NT2/D1 (cell line): ENCODE measurements around the gene RBFOX1.

Experiments
- DNase-seq: peaks from one replicate; pipeline ENCODE4 v3.0.0-alpha.2; 2011; ENCODE audit warnings: low read depth, low spot score
- H3K27me3 ChIP-seq: 2 replicates; pipeline ENCODE4 v1.6.0; 2011; ENCODE audit warnings: mild to moderate bottlenecking; ENCODE audit not compliant: insufficient read length, insufficient read depth
- H3K36me3 ChIP-seq: 2 replicates; pipeline ENCODE4 v1.6.1; 2011; ENCODE audit warnings: mild to moderate bottlenecking, low read length, mixed read lengths; ENCODE audit not compliant: insufficient read depth, insufficient read length
- H3K4me1 ChIP-seq: 2 replicates; pipeline ENCODE4 v1.5.1; 2011; ENCODE audit not compliant: insufficient read depth, insufficient read length
- H3K4me3 ChIP-seq: 2 replicates; pipeline ENCODE4 v1.5.1; 2011; ENCODE audit warnings: low read depth; ENCODE audit not compliant: insufficient read length
- H3K9ac ChIP-seq: 2 replicates; pipeline ENCODE4 v1.6.0; 2011; ENCODE audit warnings: low read depth; ENCODE audit not compliant: insufficient read length
- H3K9me3 ChIP-seq: 2 replicates; pipeline ENCODE4 v1.5.1; 2011; ENCODE audit warnings: mild to moderate bottlenecking, low read length; ENCODE audit not compliant: insufficient read depth
- SUZ12 ChIP-seq: IDR thresholded peaks from 2 replicates; pipeline ENCODE4 v1.6.1; 2011; ENCODE audit not compliant: insufficient read length, insufficient read depth; ENCODE audit errors: extremely low read depth
- YY1 ChIP-seq: IDR thresholded peaks from 2 replicates; pipeline ENCODE4 v1.6.1; 2011; ENCODE audit not compliant: insufficient read length, insufficient read depth
- ZNF274 ChIP-seq: IDR thresholded peaks from 2 replicates; pipeline ENCODE4 v1.6.1; 2011; ENCODE audit warnings: mild to moderate bottlenecking, low read depth, low read length

The RBFOX1 gene

DNA sequence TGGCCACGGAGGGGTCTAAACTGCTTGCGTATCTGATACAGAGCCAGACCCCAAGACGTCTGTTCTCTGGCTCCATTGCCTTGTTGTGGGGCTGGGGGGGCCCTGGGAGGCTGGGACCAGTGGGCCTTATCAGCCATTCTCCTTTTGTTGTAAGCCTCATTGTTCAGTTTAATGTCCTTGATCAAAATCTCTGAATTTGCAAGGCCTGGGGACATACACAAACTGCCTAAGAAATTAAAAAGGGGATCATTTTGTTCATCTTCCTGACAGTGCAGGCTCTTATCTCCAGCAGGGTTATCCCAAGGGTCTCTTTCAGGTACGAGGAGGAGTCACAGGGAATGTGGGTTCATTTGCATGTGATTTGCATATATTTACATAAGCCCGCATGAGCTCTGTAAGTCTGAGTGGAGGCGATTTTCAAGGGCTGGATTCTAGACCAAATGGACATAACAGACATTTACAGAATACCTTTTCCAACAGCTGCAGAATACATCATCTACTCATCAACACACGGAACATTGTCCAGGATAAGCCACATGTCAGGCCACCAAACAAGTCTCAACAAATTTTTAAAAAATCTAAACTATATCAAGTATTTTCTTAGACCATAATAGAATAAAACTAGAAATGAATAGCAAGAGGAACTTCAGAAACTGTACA, 269.8 kb downstream of the RBFOX1 start:
- no peak for DNase-seq

GRCh38 chr16:7605812-7606211, 273.2 kb downstream of the RBFOX1 start:
- Histone ChIP-seq H3K36me3 (no peaks in the 10 kb centered on the region), H3K27me3 (no peaks in the 10 kb centered on the region), H3K9ac (no peak overlapping the region), H3K4me3 (no peak overlapping the region), H3K9me3 (no peaks in the 10 kb centered on the region), H3K4me1 (no peaks in the 10 kb centered on the region)
- TF ChIP-seq YY1 (no peak), SUZ12 (no peak), ZNF274 (no peak)
- no peak for DNase-seq

More for the DNA sequence above, 269.8 kb downstream of the RBFOX1 start:
- no peak overlapping the region for H3K4me3 ChIP-seq
- H3K9me3 ChIP-seq = no peaks in the 10 kb centered on the region
- no peak overlapping the region for H3K9ac ChIP-seq
- H3K36me3 ChIP-seq = no peaks in the 10 kb centered on the region
- TF ChIP-seq ZNF274 (no peak), YY1 (no peak)
- no peaks in the 10 kb centered on the region for H3K4me1 ChIP-seq
- H3K27me3 ChIP-seq = no peaks in the 10 kb centered on the region

- Histone ChIP-seq H3K4me1 (no peaks in the 10 kb centered on the region), H3K4me3 (no peak overlapping the region), H3K9me3 (peaks cover 4% of the 10 kb centered on the region; the same call in 1 of the 2 replicates), H3K27me3 (no peaks in the 10 kb centered on the region), H3K36me3 (no peaks in the 10 kb centered on the region), H3K9ac (no peak overlapping the region)
- TF ChIP-seq ZNF274 = no peak
- TF ChIP-seq SUZ12 = no peak
- TF ChIP-seq YY1 = no peak
- DNase-seq = no peak
Measured at GRCh38 chr16:7612671-7613070, 280.0 kb downstream of the RBFOX1 start.

GRCh38 chr16:7613518-7613917, 280.9 kb downstream of the RBFOX1 start:
- H3K4me3 ChIP-seq = no peak overlapping the region
- peaks cover 4% of the 10 kb centered on the region; the same call in 1 of the 2 replicates for H3K9me3 ChIP-seq
- TF ChIP-seq YY1 (no peak), SUZ12 (no peak), ZNF274 (no peak)
- H3K4me1 ChIP-seq = no peaks in the 10 kb centered on the region
- no peak for DNase-seq
- no peak overlapping the region for H3K9ac ChIP-seq
- H3K27me3 ChIP-seq = no peaks in the 10 kb centered on the region
- H3K36me3 ChIP-seq = no peaks in the 10 kb centered on the region

DNA sequence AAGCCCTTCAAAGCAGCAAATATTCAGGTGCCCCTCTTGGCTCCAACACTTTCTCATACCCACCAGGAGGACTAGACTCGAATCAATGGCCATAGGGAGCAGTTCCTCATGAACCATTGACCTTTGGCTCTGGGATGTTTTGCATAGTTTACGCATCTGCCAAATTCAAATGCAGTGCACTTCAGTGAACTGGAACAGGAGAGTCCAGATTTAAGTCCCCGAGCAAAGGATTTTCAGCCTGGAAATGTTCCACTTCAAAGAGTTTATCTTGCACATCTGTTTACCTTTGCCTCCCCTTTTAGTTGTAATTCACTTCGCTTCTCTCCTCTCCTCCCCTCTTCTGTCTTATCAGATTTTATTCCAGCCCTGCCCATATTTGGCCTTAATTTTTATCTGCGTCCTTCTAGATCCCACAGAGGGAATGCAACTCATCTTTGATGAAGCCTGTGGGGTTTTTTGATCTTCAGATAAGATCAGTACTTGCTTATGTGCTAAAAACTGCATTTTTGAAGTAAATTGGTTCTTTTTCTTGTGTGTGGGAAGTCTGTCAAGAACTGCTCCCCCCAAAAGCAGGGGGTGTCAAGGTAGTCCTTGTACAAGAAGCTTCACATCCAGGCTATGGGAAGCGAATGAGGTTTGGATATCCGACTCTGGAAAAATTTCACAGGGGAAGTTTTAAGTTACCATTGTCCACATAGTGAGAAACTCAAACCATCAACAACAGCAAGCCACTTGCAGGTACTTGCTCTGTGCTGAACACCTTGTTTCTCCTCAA, 281.6 kb downstream of the RBFOX1 start:
- TF ChIP-seq SUZ12 = no peak
- TF ChIP-seq ZNF274 = no peak
- TF ChIP-seq YY1 = no peak
- Histone ChIP-seq H3K9me3 (peaks cover 4% of the 10 kb centered on the region; the same call in 1 of the 2 replicates), H3K36me3 (no peaks in the 10 kb centered on the region), H3K9ac (no peak overlapping the region), H3K27me3 (no peaks in the 10 kb centered on the region), H3K4me1 (no peaks in the 10 kb centered on the region), H3K4me3 (no peak overlapping the region)
- no peak for DNase-seq

DNA sequence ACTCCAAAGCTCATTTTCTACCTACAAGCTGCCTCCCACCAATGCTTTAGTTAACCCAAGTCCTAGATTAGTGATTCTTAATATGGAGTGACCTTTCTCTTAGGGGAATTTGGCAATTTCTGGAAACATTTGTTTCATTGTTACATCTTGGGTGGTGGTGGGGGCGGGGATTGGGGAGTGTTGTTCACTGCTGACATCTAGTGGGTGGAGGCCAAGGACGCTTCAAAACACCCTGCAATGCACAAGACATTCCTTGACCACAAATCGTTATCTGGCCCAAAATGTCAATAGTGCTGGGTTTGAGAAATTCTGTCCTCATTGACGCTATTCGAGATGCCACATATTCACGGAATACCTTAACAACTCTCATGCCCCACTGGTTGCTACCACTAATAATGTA, 282.9 kb downstream of the RBFOX1 start:
- Histone ChIP-seq H3K27me3 (no peaks in the 10 kb centered on the region), H3K36me3 (no peaks in the 10 kb centered on the region), H3K9ac (no peak overlapping the region), H3K4me3 (no peak overlapping the region), H3K4me1 (no peaks in the 10 kb centered on the region), H3K9me3 (peaks cover 4% of the 10 kb centered on the region; the same call in 1 of the 2 replicates)
- TF ChIP-seq ZNF274 = no peak
- no peak for TF ChIP-seq SUZ12
- no peak for TF ChIP-seq YY1
- DNase-seq = no peak

- DNase-seq = no peak
- Histone ChIP-seq H3K9me3 (no peaks in the 10 kb centered on the region), H3K4me1 (no peaks in the 10 kb centered on the region), H3K4me3 (no peak overlapping the region), H3K36me3 (no peaks in the 10 kb centered on the region), H3K27me3 (no peaks in the 10 kb centered on the region), H3K9ac (no peak overlapping the region)
- TF ChIP-seq SUZ12 (no peak), YY1 (no peak), ZNF274 (no peak)
Measured at GRCh38 chr16:7624871-7625766, 292.5 kb downstream of the RBFOX1 start.
